HL-60 (cell line): ENCODE measurements around the gene SEC31B.

Experiments used
- DNase-seq, 2 experiments: peaks; one replicate each; pipeline ENCODE4 v3.0.0-alpha.2; 2010 to 2020; ENCODE audit warnings: low read depth in 1 of 2, low spot score in 1 of 2
- H3K27ac ChIP-seq: fragments of 250-450 bp; sonication (Bioruptor Pico); replicated peaks from 2 replicates; pipeline ENCODE4 v1.5.1; 2020; ENCODE audit warnings: mild to moderate bottlenecking, moderate library complexity
- H3K27me3 ChIP-seq: fragments of 250-450 bp; sonication (Bioruptor Pico); 2 replicates; pipeline ENCODE4 v1.5.1; 2021; ENCODE audit warnings: mild to moderate bottlenecking, moderate library complexity; ENCODE audit not compliant: insufficient read depth, poor library complexity, severe bottlenecking
- H3K4me3 ChIP-seq: replicated peaks from 2 replicates; pipeline ENCODE4 v1.5.1; 2011; ENCODE audit warnings: mild to moderate bottlenecking, control low read depth, low read length; ENCODE audit not compliant: insufficient read depth
- CTCF ChIP-seq: IDR thresholded peaks from one replicate; pipeline ENCODE4 v1.5.1; 2011; ENCODE audit warnings: low read length, control low read depth, inconsistent platforms; ENCODE audit not compliant: insufficient read depth
- GABPA ChIP-seq: IDR thresholded peaks from 2 replicates; pipeline ENCODE4 v1.6.1; 2012; ENCODE audit warnings: low read depth
- POLR2AphosphoS5 ChIP-seq: IDR thresholded peaks from 2 replicates; pipeline ENCODE4 v1.6.1; 2012; ENCODE audit warnings: low read depth
- REST ChIP-seq: IDR thresholded peaks from 2 replicates; pipeline ENCODE4 v1.6.1; 2012; ENCODE audit warnings: low read depth; ENCODE audit not compliant: insufficient replicate concordance
- SPI1 ChIP-seq: IDR thresholded peaks from 2 replicates; pipeline ENCODE4 v1.6.1; 2012; ENCODE audit warnings: low read depth, mild to moderate bottlenecking, borderline replicate concordance

SEC31B gene

DNA sequence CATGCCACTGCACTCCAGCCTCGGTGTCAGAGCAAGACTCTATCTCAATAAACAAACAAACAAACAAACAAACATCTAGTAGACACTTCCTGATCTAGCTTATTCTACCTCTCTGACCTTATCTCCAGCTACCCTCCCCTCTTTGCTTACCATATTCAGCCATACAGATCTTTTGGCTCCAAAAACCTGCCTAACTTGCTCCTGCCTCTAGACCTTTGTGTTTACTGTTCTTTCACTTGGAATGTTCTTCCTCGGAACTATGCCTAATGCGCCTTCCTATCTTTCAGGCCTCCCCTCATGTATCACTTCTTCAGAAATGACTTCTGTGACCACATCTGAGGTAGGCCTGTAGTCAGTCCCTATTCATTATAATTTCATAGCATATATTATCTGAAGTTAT is 77.1 kb downstream of the SEC31B start:
- TF ChIP-seq SPI1, result no peak
- TF ChIP-seq GABPA, result no peak
- no peak for TF ChIP-seq REST
- TF ChIP-seq CTCF, result no peak
- TF ChIP-seq POLR2AphosphoS5, result no peak

DNA sequence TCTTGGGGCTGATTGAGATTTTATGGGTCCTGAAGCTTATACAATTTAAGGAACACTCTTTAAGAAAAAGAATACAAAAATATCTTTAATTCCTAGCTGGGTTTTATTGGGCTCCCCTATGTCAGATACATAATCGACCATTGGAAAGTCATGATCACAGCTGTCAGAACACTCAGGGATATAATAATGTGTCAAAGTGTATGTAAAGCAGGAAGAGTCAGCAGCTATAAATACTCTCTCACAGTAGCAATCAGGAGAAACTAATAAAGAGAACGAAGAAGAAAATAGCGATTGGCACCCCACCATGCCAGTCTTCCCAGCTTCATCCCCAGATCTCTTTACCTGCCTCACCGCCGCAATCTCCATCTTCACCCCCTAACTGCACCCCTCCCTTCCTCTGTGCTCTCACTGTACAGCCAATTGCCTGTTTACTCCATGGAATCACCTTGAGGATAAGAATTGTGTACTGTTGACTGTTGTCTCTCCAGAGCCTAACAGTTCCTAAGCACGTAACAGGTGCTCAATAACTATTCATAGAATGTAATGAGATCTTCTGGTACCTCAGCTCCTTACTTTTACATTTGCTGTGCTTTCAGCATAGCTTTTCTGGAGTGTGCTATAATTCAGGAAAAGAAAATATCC is 80.9 kb downstream of the SEC31B start:
- Histone ChIP-seq H3K27me3 (no peaks in the 10 kb centered on the region), H3K27ac (no peak overlapping the region), H3K4me3 (no peak overlapping the region)
- DNase-seq, result no peak
- no peak for TF ChIP-seq SPI1
- no peak for TF ChIP-seq POLR2AphosphoS5
- TF ChIP-seq REST, result no peak
- no peak for TF ChIP-seq CTCF
- TF ChIP-seq GABPA, result no peak

More for the DNA sequence above, 77.1 kb downstream of the SEC31B start:
- no peak overlapping the region for H3K27ac ChIP-seq
- DNase-seq, result no peak
- H3K4me3 ChIP-seq, result no peak overlapping the region
- H3K27me3 ChIP-seq, result no peaks in the 10 kb centered on the region
